Gastroesophageal sphincter (tissue), 4 donors: Measurements from ENCODE around the gene RERE. TPM values are rescaled to one million over a fixed set of nuclear protein-coding genes. Genes with fewer than 3 reads are reported as not detected.

Experiments used
- ATAC-seq: fragments of 150-250 bp; one replicate; pipeline ENCODE4 v1.9.1; 2016; ENCODE audit warnings: mild to moderate bottlenecking, moderate library complexity
- H3K27ac ChIP-seq, 4 donors: fragments of 200-600 bp; sonication (generic) in 3 of 4; 1 replicate in 3 of 4; 2 replicates in 1 of 4; pipeline ENCODE4 v1.5.1; 2016 to 2019
- H3K27me3 ChIP-seq: fragments of 200-600 bp; sonication (generic); one replicate; pipeline ENCODE4 v1.5.1; 2019
- H3K36me3 ChIP-seq, 2 donors: fragments of 200-600 bp; sonication (generic); one replicate each; pipeline ENCODE4 v1.5.1; 2019; ENCODE audit warnings: control low read depth in 1 of 2
- H3K4me1 ChIP-seq, 3 donors: fragments of 200-600 bp; sonication (generic); 1 replicate in 2 of 3; 2 replicates in 1 of 3; pipeline ENCODE4 v1.5.1; 2016 to 2019; ENCODE audit warnings: control low read depth in 2 of 3
- H3K4me3 ChIP-seq, 2 donors: fragments of 200-600 bp; sonication (generic); one replicate each; pipeline ENCODE4 v1.5.1; 2019; ENCODE audit warnings: mild to moderate bottlenecking in 1 of 2, moderate library complexity in 1 of 2
- H3K9me3 ChIP-seq, 3 donors: fragments of 200-600 bp; sonication (generic); one replicate each; pipeline ENCODE4 v1.5.1; 2017 to 2019; ENCODE audit warnings: control low read depth in 2 of 3
- EP300 ChIP-seq: sonication (generic); formaldehyde crosslinking; IDR thresholded peaks from one replicate; pipeline ENCODE4 v1.6.1; 2017; ENCODE audit warnings: antibody characterized with exemption, mild to moderate bottlenecking
- POLR2A ChIP-seq, 2 donors: fragments of 450-650 bp; IDR thresholded peaks; one replicate each; pipeline ENCODE4 v1.6.1; 2017; ENCODE audit warnings: antibody characterized with exemption in 2 of 2, mild to moderate bottlenecking in 2 of 2, moderate library complexity in 1 of 2
- POLR2AphosphoS5 ChIP-seq: sonication (generic); formaldehyde crosslinking; IDR thresholded peaks from one replicate; pipeline ENCODE4 v1.6.1; 2017; ENCODE audit warnings: antibody characterized with exemption
- WGBS, 2 donors: methylation state at CpG; one replicate each; pipeline ENCODE4 v1.1.5; 2018; ENCODE audit warnings: low coverage in 1 of 2; 5-methylcytosine and 5-hydroxymethylcytosine counted together
- total RNA-seq, 4 donors: library from RNA; depleted of rRNA; stranded (reverse); fragments of >200 nt; gene quantifications; one replicate each; pipeline ENCODE4 v1.1.0, GENCODE V29; 2016
- TF ChIP-seq, protein P1 (sequence below), 4 experiments: fragments of 200-600 bp in 2 of 4; fragments of 450-650 bp in 2 of 4; sonication (generic) in 1 of 4; IDR thresholded peaks; one replicate each; pipeline ENCODE4 v1.5.1; 2017 to 2019; ENCODE audit warnings: antibody characterized with exemption in 4 of 4, mild to moderate bottlenecking in 2 of 4, moderate library complexity in 2 of 4

The RERE gene
- total RNA-seq, 4 donors from 2014 or later, result 112 to 212 (median 139) TPM

DNA sequence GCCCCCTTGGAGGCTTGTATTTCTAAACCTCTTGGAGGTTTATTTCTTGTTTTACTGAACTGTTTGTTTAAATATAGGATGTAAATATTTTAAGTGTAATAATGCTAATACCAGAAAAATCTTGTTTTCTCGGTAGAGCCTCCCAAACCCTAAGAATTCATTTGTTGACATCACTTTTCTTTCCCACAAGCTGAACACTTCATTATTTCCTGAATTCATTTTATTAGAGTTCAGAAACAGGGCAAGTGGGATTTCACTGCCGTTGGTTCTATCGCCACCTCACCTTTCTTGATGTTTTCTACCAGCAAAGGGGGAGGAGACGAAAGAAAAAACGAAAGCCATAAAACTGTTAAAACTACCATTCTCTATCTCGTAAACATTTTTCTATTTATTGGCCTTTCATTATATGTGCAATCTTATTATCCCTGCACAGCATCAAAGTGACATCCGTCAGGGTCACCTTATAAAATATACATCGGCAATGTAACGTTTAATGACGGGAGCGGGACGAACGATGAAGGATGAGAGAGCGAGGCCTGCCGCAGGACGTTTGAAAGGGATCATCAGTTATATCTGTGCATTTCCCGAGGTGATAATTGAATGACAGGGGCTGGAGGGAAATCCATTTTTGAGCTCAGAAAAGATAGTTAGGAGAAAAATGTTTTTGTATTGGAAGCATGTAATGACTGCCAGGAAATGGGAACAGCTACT is 440.0 kb downstream of the RERE start:
- TF ChIP-seq EP300 (no peak), POLR2A (IDR thresholded peaks at IDR 0.05) (no peak), POLR2AphosphoS5 (no peak)
- TF ChIP-seq, protein P1, sequence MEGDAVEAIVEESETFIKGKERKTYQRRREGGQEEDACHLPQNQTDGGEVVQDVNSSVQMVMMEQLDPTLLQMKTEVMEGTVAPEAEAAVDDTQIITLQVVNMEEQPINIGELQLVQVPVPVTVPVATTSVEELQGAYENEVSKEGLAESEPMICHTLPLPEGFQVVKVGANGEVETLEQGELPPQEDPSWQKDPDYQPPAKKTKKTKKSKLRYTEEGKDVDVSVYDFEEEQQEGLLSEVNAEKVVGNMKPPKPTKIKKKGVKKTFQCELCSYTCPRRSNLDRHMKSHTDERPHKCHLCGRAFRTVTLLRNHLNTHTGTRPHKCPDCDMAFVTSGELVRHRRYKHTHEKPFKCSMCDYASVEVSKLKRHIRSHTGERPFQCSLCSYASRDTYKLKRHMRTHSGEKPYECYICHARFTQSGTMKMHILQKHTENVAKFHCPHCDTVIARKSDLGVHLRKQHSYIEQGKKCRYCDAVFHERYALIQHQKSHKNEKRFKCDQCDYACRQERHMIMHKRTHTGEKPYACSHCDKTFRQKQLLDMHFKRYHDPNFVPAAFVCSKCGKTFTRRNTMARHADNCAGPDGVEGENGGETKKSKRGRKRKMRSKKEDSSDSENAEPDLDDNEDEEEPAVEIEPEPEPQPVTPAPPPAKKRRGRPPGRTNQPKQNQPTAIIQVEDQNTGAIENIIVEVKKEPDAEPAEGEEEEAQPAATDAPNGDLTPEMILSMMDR (IDR thresholded peaks at IDR 0.05), result no peak
- no peaks in the 10 kb centered on the region for H3K9me3 ChIP-seq
- H3K27ac ChIP-seq, result peak overlapping the region; percentile 88 to 94 (median 92)
- H3K36me3 ChIP-seq, result no peaks in the 10 kb centered on the region
- WGBS, 2 donors, result 36 to 62% methylated on average over 16 to 17 of the region's 17 CpGs
- no peaks in the 10 kb centered on the region for H3K27me3 ChIP-seq
- no peak overlapping the region for H3K4me3 ChIP-seq
- ATAC-seq, result no peak
- peaks cover 17 to 99% (median 65%) of the 10 kb centered on the region in 3 donors for H3K4me1 ChIP-seq

DNA sequence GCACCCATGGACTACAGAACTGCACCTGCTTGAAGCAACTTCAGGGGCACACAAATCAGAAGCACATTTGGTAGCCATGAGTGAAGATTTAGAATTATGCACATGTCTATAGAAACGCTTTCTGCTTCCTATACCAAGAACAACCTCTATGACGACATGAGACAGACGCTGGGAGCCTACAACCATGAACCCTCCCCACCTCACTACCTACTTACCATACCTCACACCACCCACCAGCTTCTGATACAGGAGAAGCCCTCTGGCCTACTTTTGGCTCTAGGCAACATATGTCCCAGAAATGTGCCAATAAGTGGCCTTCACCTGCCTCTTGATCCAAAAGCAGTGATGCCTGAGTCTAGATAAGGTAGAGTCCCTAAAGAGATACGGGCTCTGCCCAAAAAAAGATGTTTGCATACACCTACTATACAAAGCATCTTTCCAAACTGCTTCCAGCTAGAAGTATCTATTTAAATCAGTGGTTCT is 441.0 kb downstream of the RERE start:
- Histone ChIP-seq H3K4me3 (no peak overlapping the region), H3K4me1 (peaks cover 26 to 99% (median 68%) of the 10 kb centered on the region in 3 donors), H3K27ac (peak overlapping the region; percentile 80 to 94 (median 92)), H3K36me3 (no peaks in the 10 kb centered on the region), H3K9me3 (no peaks in the 10 kb centered on the region), H3K27me3 (no peaks in the 10 kb centered on the region)
- WGBS, 2 donors, result 80 to 84% methylated on average over 3 to 4 of the region's 4 CpGs
- TF ChIP-seq POLR2A (IDR thresholded peaks at IDR 0.05) (no peak), EP300 (no peak), POLR2AphosphoS5 (no peak)
- TF ChIP-seq, protein P1 (IDR thresholded peaks at IDR 0.05), result no peak
- ATAC-seq, result no peak

DNA sequence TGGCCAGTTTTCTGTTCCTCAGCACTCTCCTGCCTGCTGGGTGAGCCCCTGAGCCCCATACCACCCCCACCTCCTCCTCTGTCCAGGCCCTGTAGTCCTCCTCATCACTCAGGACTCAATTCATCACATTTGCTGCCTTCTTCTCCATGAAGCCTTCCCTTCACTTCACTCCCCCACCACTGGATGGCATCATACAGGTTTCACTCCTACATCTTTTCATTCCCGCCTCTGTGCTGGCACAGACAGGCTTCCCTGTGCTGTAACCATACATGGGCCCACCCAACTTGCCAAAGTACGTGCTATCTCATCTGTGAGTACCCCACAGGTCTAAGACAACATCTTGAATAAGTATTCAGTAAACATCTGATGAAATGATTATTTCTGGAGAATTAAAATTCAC is 442.6 kb downstream of the RERE start:
- H3K4me3 ChIP-seq, result no peak overlapping the region
- no peaks in the 10 kb centered on the region for H3K9me3 ChIP-seq
- 64 to 83% methylated on average over 2 of the region's 2 CpGs for WGBS, 2 donors
- no peaks in the 10 kb centered on the region for H3K36me3 ChIP-seq
- H3K27ac ChIP-seq, result peak overlapping the region; percentile 89 to 94 (median 92)
- no peaks in the 10 kb centered on the region for H3K27me3 ChIP-seq
- no peak for ATAC-seq
- TF ChIP-seq, protein P1 (IDR thresholded peaks at IDR 0.05), result peak in 3 of 4 experiments; percentile 36 to 46 (median 43)
- TF ChIP-seq EP300, result no peak
- no peak for TF ChIP-seq POLR2A (IDR thresholded peaks at IDR 0.05)
- peaks cover 32 to 99% (median 77%) of the 10 kb centered on the region in 3 donors for H3K4me1 ChIP-seq

DNA sequence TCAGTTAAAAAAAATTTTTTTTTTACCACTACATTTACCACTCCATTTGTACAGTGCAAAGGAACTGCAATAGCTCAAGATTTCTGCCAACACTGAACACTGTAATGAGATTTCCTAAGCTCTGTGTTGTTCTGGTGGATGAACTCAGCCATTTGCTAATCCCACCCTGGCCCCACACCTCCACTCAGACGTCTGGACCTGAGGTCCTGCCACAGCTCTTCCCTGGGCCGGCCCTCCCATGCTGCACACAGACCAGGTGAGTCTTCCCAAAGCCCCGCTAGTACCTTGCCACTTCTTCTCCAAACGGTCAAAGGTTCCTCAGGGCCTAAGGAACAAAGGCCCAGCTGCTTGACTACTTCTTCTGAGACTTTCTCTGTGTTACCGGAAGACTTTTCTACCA is 443.1 kb downstream of the RERE start:
- peaks cover 32 to 99% (median 72%) of the 10 kb centered on the region in 3 donors for H3K4me1 ChIP-seq
- peak overlapping the region; percentile 89 to 94 (median 92) for H3K27ac ChIP-seq
- no peaks in the 10 kb centered on the region for H3K36me3 ChIP-seq
- no peak overlapping the region for H3K4me3 ChIP-seq
- WGBS, 2 donors, result 74 to 81% methylated on average over 4 to 5 of the region's 5 CpGs
- peak; percentile 32 for ATAC-seq
- no peaks in the 10 kb centered on the region for H3K27me3 ChIP-seq
- TF ChIP-seq POLR2A (IDR thresholded peaks at IDR 0.05) (no peak), EP300 (no peak), POLR2AphosphoS5 (no peak)
- TF ChIP-seq, protein P1 (IDR thresholded peaks at IDR 0.05), result no peak
- H3K9me3 ChIP-seq, result no peaks in the 10 kb centered on the region
